VCaP (cell line): ENCODE measurements around the gene EYA3.

Experiments used
- H3K27ac ChIP-seq: fragments of 450-650 bp; 2 replicates; pipeline ENCODE4 v1.5.1; 2017
- CTCF ChIP-seq: fragments of 450-650 bp; conservative IDR thresholded peaks from 2 replicates; pipeline ENCODE4 v1.5.1; 2017; ENCODE audit warnings: mild to moderate bottlenecking, moderate library complexity

Gene EYA3

GRCh38 chr1:28037206-28037605, 51.2 kb downstream of the EYA3 start:
- TF ChIP-seq CTCF: no peak

GRCh38 chr1:28036431-28036830, 52.0 kb downstream of the EYA3 start:
- peak; percentile 71 for TF ChIP-seq CTCF
- peak overlapping the region; percentile 20 for H3K27ac ChIP-seq

More at GRCh38 chr1:28037206-28037605, 51.2 kb downstream of the EYA3 start:
- peak overlapping the region; percentile 20 for H3K27ac ChIP-seq

- TF ChIP-seq CTCF: no peak
- no peak overlapping the region for H3K27ac ChIP-seq
These were observed 53.0 kb downstream of the EYA3 start for GRCh38 chr1:28035420-28035819.

- no peak overlapping the region for H3K27ac ChIP-seq
- TF ChIP-seq CTCF: no peak
These were observed 56.1 kb downstream of the EYA3 start for GRCh38 chr1:28032281-28032680.

GRCh38 chr1:28031173-28031572, 57.2 kb downstream of the EYA3 start:
- no peak for TF ChIP-seq CTCF
- no peak overlapping the region for H3K27ac ChIP-seq

GRCh38 chr1:28028873-28029654, 59.3 kb downstream of the EYA3 start:
- no peak overlapping the region for H3K27ac ChIP-seq
- no peak for TF ChIP-seq CTCF

- H3K27ac ChIP-seq: no peak overlapping the region
- no peak for TF ChIP-seq CTCF
These were observed 60.8 kb downstream of the EYA3 start for GRCh38 chr1:28027660-28028059.
